GM19463 (cell line): ENCODE measurements around the gene NHS.
A peak's percentile ranks its signal among the peaks of the same experiment; 100 is the strongest.

Experiments used
- ATAC-seq: cut with Tn5 transposase; IDR thresholded peaks from one replicate; pipeline ENCODE4 v1.9.1; 2021; ENCODE audit warnings: mild to moderate bottlenecking, moderate library complexity; ENCODE audit not compliant: unreplicated experiment

NHS gene

GRCh38 chrX:17580539-17581152 is 205.6 kb downstream of the NHS start:
- peak; percentile 39 for ATAC-seq

- no peak for ATAC-seq
Measured at GRCh38 chrX:17581641-17582040, 206.6 kb downstream of the NHS start.

- no peak for ATAC-seq
Measured at GRCh38 chrX:17584248-17584681, 209.3 kb downstream of the NHS start.

GRCh38 chrX:17585006-17585405 is 210.0 kb downstream of the NHS start:
- ATAC-seq, result no peak

GRCh38 chrX:17587366-17587765 is 212.4 kb downstream of the NHS start:
- no peak for ATAC-seq

GRCh38 chrX:17588303-17588702 is 213.3 kb downstream of the NHS start:
- ATAC-seq, result no peak

- peak; percentile 52 for ATAC-seq
Measured at GRCh38 chrX:17590892-17591740, 216.1 kb downstream of the NHS start.

- ATAC-seq, result no peak
Measured at GRCh38 chrX:17591741-17592110, 216.7 kb downstream of the NHS start.

GRCh38 chrX:17592117-17592516 is 217.1 kb downstream of the NHS start:
- no peak for ATAC-seq

GRCh38 chrX:17594693-17595092 is 219.7 kb downstream of the NHS start:
- no peak for ATAC-seq

GRCh38 chrX:17595456-17596035 is 220.5 kb downstream of the NHS start:
- ATAC-seq, result peak; percentile 80

GRCh38 chrX:17596061-17596460 is 221.1 kb downstream of the NHS start:
- ATAC-seq, result no peak

- ATAC-seq, result no peak
Measured at GRCh38 chrX:17596546-17597205, 221.7 kb downstream of the NHS start.

GRCh38 chrX:17597327-17597726 is 222.3 kb downstream of the NHS start:
- ATAC-seq, result no peak

GRCh38 chrX:17597836-17598439 is 222.9 kb downstream of the NHS start:
- no peak for ATAC-seq

GRCh38 chrX:17601441-17602200 is 226.6 kb downstream of the NHS start:
- no peak for ATAC-seq

- ATAC-seq, result no peak
Measured at GRCh38 chrX:17602245-17602644, 227.2 kb downstream of the NHS start.

GRCh38 chrX:17603196-17603595 is 228.2 kb downstream of the NHS start:
- no peak for ATAC-seq

- ATAC-seq, result no peak
Measured at GRCh38 chrX:17605676-17606075, 230.7 kb downstream of the NHS start.

GRCh38 chrX:17606231-17606630 is 231.2 kb downstream of the NHS start:
- no peak for ATAC-seq
